ENCODE data around the gene CCDC194.

DNA sequence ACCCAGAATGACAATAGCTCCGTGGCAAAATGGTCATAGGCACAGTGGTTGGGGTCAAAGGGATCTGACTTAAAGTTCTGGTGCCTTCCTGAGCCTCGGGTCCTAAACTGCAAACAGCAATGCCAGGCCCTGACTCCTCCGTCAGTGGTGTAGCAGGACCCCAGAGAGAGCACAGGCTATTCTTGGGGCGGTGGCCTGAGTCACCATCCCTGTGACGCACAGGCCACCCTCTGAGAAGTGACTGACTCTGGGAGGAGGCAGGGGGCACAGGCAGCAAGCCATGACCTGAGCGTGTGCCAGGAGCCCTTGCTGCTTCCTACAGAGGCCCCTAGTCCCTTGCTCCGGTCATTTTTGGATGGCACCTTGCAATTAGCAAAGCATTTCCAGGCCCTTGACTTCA, 35.6 kb downstream of the CCDC194 start:
- no peak for TF ChIP-seq CTCF (IDR thresholded peaks at IDR 0.05)
- no peak for TF ChIP-seq POLR2A (IDR thresholded peaks at IDR 0.05)
